Muscle layer of duodenum (tissue), 2 donors: ENCODE results near the gene CALY.

Source experiments
- H3K27ac ChIP-seq: one replicate; pipeline ENCODE4 v1.7.0; 2013; ENCODE audit warnings: mild to moderate bottlenecking, low read length
- H3K27me3 ChIP-seq: one replicate; pipeline ENCODE4 v1.7.0; 2013; ENCODE audit warnings: low read depth, mild to moderate bottlenecking, control low read depth, low read length
- H3K36me3 ChIP-seq, 2 donors: one replicate each; pipeline ENCODE4 v1.7.0; 2013; ENCODE audit warnings: low read length in 2 of 2, control low read depth in 1 of 2, mild to moderate bottlenecking in 1 of 2; ENCODE audit not compliant: insufficient read depth in 2 of 2, control insufficient read depth in 1 of 2
- H3K4me1 ChIP-seq, 2 donors: one replicate each; pipeline ENCODE4 v1.7.0; 2013; ENCODE audit warnings: low read length in 2 of 2, mild to moderate bottlenecking in 2 of 2, control low read depth in 1 of 2, moderate library complexity in 1 of 2; ENCODE audit not compliant: insufficient read depth in 2 of 2, control insufficient read depth in 1 of 2
- H3K4me3 ChIP-seq, 2 donors: one replicate each; pipeline ENCODE4 v1.7.0; 2013; ENCODE audit warnings: low read length in 2 of 2, low read depth in 1 of 2, mild to moderate bottlenecking in 1 of 2
- H3K9me3 ChIP-seq, 2 donors: one replicate each; pipeline ENCODE4 v1.7.0; 2013; ENCODE audit warnings: low read length in 2 of 2, control low read depth in 1 of 2, mild to moderate bottlenecking in 1 of 2; ENCODE audit not compliant: control insufficient read depth in 1 of 2
- donor health status: healthy.

CALY gene

DNA sequence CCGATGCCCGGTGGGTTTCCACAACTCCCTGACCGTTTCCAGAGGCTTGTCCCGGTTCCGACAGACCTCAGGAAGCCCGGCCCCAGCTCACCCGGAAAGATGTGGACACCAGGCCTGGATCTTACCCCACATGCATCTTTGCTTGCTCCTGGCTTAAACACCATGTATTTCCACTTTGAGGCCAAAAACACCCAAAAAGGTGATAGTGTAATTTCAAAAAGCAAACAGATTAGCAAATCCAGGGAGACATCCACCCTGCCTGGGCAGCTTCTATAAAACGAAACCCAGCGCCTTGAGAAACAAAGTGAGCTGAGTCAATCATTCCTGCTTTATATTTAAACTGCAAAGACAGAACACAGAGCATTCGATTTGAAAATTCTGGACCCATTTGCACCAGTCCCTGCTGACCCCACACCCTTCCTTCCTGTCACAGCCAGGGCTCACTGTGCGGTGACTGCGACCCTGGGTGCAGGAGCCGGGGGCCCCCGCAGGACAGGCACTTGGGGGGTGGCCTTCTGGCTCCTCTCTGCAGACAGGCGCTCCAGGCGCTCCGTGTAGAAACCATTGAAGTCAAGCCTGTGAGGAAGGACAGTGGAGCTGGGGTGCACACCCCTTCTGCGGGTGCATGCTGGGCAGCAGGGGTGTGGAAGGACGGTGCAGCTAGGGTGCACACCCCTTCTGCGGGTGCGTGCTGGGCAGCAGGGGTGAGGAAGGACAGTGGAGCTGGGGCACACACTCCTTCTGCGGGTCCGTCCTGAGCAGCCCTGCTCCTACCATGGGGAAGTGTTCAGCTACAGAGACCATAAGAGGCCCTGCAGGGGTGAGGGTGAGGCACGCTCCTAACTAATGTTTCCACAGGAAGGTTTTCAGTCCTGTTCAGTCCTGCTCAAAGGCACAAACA is 57.1 kb downstream of the CALY start:
- no peaks in the 10 kb centered on the region for H3K9me3 ChIP-seq
- H3K27ac ChIP-seq: no peak overlapping the region
- peaks cover 0 to 15% of the 10 kb centered on the region in 2 donors for H3K4me1 ChIP-seq
- H3K4me3 ChIP-seq: no peak overlapping the region
- H3K27me3 ChIP-seq: no peaks in the 10 kb centered on the region
- H3K36me3 ChIP-seq: peaks cover 21 to 61% of the 10 kb centered on the region in 2 donors

DNA sequence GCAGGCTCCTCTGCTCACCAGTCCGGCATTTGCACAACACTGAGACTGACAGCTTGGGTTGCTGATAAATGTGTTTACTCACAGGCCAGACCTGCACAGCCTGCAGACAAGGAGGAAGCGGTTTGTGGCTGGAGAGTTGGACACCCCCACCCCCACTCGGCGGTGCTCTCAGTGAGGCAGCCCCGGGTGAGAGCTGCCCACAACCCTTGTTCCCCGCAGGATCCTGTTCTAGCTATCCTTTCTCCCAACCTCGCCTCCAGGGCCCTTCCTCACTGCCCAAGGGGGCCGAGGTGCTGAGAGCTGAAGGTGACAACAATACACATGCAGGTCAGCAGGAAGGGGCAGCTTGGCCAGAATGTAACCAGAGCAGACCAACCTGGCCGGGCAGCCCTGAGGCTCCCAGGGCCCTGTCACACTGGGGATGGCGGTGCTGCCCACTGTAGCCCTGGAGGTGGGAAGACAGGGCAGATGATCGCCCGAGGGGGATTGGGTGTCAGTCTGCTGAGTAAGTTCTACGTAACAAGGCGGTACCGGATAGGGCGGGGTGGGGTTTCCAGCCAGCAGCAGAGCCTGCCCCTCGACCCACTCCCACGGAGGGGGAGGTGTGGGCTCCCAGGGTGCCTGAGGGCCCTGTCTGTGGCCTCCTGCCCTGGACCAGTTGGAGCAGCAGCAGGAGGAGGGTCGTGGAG is 58.0 kb downstream of the CALY start:
- Histone ChIP-seq H3K9me3 (no peaks in the 10 kb centered on the region), H3K4me3 (no peak overlapping the region), H3K36me3 (peaks cover 14 to 52% of the 10 kb centered on the region in 2 donors), H3K4me1 (peaks cover 0 to 15% of the 10 kb centered on the region in 2 donors), H3K27ac (no peak overlapping the region), H3K27me3 (no peaks in the 10 kb centered on the region)

GRCh38 chr10:133277993-133278576 is 58.6 kb downstream of the CALY start:
- H3K4me3 ChIP-seq: peak overlapping the region in 1 of 2 donors; percentile 10
- peaks cover 0 to 15% of the 10 kb centered on the region in 2 donors for H3K4me1 ChIP-seq
- no peak overlapping the region for H3K27ac ChIP-seq
- peaks cover 8 to 46% of the 10 kb centered on the region in 2 donors for H3K36me3 ChIP-seq
- no peaks in the 10 kb centered on the region for H3K27me3 ChIP-seq
- H3K9me3 ChIP-seq: no peaks in the 10 kb centered on the region

- Histone ChIP-seq H3K4me1 (peaks cover 0 to 15% of the 10 kb centered on the region in 2 donors), H3K9me3 (no peaks in the 10 kb centered on the region), H3K27me3 (no peaks in the 10 kb centered on the region), H3K4me3 (peak overlapping the region in 1 of 2 donors; percentile 41), H3K27ac (no peak overlapping the region), H3K36me3 (peaks cover 2 to 46% of the 10 kb centered on the region in 2 donors)
These were observed 59.3 kb downstream of the CALY start for GRCh38 chr10:133277277-133277992.

DNA sequence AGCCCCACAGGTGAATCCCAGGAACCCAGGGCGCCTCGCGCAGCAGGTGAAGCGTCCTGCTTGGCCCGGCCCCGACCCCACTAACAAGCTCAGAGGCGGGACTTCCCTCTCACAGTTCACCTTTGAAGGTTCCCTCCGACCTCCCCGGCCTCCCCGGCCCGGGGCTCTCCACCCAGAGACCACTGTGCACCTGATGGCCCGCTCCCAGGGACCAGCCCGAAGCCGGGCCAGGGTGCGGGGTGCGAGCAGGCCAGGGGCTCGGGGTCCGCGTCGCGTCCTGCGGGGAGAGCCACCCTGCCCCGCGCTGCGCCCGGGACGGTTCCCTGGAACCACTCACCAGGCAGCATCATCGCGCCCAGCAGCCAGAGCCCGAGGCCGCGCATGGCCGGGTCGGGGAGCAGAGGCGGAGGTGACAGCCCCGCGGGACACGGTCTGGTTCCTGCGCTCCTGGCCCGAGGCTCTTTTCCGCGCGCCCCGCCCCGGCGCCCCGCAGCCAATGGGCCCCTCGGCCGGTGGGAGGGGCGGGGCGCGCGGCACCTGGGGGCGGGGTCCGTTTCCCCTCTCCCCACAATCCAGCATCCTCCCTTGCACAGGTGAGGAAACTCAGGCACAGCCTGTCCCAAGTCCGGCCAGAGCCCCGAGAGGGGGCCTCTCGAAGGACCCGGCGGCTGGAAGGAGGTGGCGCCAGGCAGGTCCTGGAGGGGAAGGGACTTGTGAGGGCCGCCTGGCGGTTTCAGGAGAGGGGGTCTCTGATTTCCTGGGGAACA is 60.1 kb downstream of the CALY start, which contains the start of gene ADAM8:
Gene ADAM8 (minus strand): TSS at position 434 of the 767 bp plus-strand sequence. CDS start 51 bp downstream, at position 383.
- peak within 1 kb of the TSS; percentile 37 to 41 for H3K4me3 ChIP-seq

DNA sequence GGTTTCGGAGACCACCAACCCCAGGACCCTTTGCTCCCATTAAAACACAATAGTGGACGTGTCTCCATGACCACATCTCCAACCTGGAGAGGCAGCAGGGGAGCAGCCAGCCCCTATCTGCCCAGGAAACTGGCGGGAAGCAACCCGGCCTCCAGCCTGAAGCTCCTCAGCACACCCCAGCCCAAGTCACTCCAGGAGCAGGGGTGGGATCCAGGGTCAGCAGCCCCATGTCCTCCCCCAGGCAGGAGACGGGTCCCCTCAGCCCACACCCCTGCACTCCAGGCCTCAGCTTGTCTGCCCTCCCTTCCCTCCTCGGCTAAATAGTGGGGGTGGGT is 60.6 kb downstream of the CALY start:
- Histone ChIP-seq H3K9me3 (no peaks in the 10 kb centered on the region), H3K27ac (no peak overlapping the region), H3K27me3 (no peaks in the 10 kb centered on the region), H3K4me1 (peaks cover 0 to 15% of the 10 kb centered on the region in 2 donors), H3K4me3 (peak overlapping the region; percentile 37 to 41), H3K36me3 (peaks cover 0 to 36% of the 10 kb centered on the region in 2 donors)

More for the DNA sequence above, 60.1 kb downstream of the CALY start, which contains the start of gene ADAM8:
- H3K4me1 ChIP-seq: peaks cover 0 to 15% of the 10 kb centered on the region in 2 donors
- H3K27ac ChIP-seq: no peak within 1 kb of the TSS
- no peaks in the 10 kb centered on the region for H3K27me3 ChIP-seq
- peaks cover 0 to 39% of the 10 kb centered on the region in 2 donors for H3K36me3 ChIP-seq
- no peaks in the 10 kb centered on the region for H3K9me3 ChIP-seq

- Histone ChIP-seq H3K36me3 (peaks cover 0 to 37% of the 10 kb centered on the region in 2 donors), H3K27me3 (no peaks in the 10 kb centered on the region), H3K4me3 (peak overlapping the region; percentile 37 to 41), H3K27ac (no peak overlapping the region), H3K4me1 (peaks cover 0 to 15% of the 10 kb centered on the region in 2 donors), H3K9me3 (no peaks in the 10 kb centered on the region)
These were observed 61.0 kb downstream of the CALY start for GRCh38 chr10:133275684-133276092.

- Histone ChIP-seq H3K4me1 (peaks cover 0 to 15% of the 10 kb centered on the region in 2 donors), H3K27me3 (no peaks in the 10 kb centered on the region), H3K36me3 (peaks cover 0 to 37% of the 10 kb centered on the region in 2 donors), H3K9me3 (no peaks in the 10 kb centered on the region), H3K27ac (no peak overlapping the region), H3K4me3 (peak overlapping the region in 1 of 2 donors; percentile 41)
These were observed 61.7 kb downstream of the CALY start for GRCh38 chr10:133274751-133275683.
